Amygdala (tissue), 56 donors: Measurements from ENCODE around the gene ECE2.

Experiments used
- DNase-seq, 56 donors: peaks; one replicate each; lab custom pipeline; 2025; lab: John Stamatoyannopoulos, UW

ECE2 gene

DNA sequence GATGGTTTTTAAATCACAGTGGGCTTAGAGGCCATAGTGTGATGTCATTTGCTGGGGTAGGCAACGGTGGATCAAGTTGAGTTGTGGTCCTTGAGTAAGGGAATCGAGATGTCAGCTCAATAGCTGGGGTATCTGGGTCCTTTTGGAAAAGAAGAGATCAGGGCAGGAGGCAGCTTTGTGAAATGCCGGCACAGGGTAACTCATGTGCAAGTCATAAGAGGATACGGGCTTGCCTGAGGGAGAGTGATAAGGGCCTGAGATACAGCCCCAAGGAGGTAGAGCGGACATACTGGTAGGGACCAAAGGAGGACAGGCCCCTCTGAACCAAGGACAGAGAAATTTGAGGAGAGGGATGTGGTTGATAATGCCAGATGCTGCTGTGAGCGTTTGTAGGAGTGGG is 57.4 kb downstream of the ECE2 start:
- no peak for DNase-seq

DNA sequence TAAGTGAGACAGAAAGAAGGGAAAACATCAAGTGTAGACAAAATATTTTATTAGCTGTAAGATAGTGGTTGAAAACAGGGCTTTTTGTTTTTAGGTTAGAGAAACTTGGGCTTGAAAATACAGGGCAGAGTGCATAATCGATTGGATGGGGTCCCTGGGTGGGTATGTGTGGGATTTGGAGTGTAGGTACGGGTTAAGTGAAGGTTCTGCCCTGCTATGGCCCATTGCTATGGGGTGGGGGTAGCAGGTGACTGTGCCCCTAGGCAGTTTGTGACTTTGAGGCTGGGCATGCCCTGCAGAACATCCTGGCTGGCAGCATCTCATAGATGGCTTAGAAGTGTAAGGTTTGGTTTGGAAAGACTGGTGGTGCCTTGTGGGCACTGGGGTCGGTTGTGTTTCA is 57.9 kb downstream of the ECE2 start:
- no peak for DNase-seq

DNA sequence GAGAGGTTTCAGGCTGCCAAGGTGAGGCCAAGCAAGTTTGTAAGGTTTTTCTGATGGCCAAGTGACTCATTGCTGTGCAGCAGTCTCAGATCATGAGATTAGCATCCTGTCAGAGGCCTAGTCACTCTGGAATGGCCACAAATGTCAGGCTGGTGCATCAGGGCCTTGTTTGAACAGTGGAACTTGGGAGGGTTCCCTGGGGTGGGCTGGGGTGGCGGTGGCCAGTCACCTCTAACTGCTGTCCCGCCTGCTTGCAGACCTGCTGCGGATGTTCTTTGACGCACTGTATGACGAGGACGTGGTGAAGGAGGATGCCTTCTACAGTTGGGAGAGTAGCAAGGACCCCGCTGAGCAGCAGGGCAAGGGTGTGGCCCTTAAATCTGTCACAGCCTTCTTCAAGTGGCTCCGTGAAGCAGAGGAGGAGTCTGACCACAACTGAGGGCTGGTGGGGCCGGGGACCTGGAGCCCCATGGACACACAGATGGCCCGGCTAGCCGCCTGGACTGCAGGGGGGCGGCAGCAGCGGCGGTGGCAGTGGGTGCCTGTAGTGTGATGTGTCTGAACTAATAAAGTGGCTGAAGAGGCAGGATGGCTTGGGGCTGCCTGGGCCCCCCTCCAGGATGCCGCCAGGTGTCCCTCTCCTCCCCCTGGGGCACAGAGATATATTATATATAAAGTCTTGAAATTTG is 58.8 kb downstream of the ECE2 start:
- no peak for DNase-seq

DNA sequence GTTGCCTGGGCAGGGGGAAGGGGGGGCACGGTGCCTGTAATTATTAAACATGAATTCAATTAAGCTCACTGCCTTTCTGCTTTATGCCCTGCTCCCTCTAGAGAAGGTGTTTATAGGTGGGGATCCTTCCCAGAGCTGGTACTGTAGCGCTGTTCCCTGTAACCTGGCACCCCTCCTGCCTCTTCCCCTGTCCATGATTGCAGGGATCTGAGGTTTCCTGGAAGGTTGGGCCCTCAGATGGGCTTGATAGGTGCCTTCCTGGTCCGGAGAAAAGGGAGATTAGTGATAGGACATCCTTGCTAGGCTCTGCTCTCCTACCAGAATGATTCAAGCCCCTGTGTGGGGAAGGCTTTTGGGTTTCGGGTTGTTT is 59.5 kb downstream of the ECE2 start:
- no peak for DNase-seq

DNA sequence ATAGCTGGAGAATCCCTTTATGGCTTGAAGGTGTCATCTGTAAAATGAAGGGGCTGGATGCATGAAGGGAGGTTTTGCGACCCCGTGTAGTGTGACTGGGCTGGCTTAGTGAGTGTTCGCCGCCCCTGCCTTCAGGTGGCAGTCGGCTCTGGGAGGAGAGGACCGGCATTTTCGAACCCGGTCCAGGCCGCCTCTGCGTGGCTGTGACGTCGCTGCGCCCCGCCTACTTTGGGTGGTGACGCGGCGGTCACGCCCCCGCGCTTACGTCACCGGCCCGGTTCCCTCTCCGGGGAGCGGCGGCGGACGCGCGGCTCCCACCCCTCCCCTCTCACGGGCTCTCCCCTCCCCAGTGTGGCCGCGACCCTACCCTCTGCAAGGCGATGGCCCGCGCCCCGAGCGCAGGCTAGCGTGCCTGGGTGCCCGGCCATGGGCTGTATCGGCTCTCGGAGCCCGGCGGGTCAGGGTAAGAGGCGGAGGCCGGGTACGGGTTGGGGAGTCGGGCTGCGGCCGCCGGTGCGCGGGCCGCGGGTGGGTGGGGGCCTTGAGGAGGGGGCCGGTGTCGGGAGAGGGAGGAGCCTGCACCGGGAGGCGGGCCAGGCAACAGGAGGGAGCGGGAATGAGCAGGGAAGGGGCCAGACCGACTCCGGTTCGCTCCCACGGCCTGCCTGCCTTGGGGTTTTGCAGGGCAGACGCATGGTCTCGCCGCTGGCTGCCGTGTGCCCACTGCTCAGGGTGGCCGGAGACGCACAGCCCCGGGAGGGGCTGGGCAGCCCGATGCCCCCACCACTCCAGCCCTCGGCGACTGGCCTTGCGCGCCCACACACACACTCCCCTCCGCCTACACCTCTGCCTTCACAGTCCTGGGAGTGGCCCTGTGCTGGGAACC is 60.1 kb downstream of the ECE2 start:
- DNase-seq = peak; percentile 36 to 94 (median 76)

DNA sequence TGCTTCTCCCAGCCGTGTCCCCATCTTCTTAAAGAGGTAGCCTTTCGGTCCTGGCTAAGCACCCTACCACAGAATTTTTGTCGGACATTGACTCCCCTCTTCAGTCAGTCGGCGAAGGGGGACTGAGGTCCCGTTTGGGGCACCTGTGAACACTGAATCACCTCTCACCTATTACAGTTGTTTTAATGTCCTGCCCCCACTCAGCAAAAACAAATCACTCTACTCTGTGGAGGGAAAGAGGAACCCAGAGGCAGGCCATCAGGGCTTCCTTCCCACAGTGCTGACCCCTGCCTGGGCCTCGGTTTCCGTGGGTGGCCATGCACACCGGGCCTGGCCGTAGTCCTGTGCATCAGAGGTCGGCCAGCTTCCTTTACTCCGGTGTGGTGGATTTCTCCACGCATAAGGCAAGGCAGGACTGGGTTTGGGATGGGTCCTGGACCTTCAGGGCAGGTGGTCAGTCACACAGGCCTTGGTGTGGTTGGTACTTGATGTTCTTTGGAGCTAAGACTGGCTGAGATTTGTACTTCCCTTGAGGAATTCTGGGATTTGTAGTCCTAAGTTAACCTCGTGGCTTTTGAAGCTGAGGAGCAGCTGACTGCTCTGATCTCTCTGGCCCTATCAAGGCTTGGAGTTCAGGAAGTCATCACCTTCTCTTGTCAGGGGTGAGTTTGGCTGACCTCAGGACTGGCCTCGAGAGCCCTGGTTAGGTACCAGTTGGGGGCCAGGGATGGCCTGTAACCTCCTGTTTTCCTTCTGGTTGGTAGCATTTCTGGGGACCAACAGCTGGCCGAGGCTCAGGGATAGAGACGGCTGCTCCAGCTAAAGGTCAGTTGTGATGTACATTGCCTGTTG is 61.0 kb downstream of the ECE2 start:
- peak in 28 of 56 donors; percentile 27 to 77 (median 54) for DNase-seq

DNA sequence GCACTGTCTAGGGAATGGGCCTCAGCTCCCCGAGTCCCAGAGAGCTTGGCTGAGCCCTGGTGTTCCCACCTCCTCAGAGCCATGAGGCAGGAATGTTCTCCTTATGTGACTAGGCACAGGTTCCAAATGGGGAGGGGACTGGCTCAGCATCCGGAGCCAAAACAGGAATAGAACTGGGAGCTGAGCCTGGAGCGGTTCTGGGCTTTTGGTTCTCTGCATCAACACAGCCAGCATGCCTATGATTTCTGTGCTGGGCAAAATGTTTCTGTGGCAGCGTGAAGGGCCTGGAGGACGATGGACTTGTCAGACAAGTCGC is 61.5 kb downstream of the ECE2 start, which contains the start of gene FAM131A:
Gene FAM131A, plus strand, starts transcription at position 202 of the 316 bp plus-strand sequence. Its CDS starts 31 bp downstream, at position 233.
- peak in 49 of 56 donors; percentile 23 to 86 (median 60) for DNase-seq

DNA sequence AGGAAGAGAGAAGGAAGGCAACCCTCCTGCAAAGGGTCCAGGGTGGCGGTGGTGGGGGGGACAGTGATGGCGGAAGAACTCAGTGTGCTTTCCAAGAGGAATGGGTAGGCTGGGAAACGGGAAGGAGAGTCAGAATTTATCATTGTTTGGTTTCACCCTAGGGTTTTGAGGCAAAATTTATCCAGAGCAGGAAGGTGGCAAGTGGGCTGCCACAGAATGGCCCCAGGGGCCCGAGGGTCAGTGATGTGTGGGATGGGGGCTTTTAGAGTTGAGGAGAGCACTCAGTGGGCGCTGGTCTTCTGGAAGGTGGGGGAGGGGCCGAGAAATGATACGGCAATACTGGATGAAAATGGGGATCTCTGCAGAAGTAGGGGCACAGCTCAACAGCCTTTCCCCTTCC is 62.2 kb downstream of the ECE2 start:
- DNase-seq = no peak

DNA sequence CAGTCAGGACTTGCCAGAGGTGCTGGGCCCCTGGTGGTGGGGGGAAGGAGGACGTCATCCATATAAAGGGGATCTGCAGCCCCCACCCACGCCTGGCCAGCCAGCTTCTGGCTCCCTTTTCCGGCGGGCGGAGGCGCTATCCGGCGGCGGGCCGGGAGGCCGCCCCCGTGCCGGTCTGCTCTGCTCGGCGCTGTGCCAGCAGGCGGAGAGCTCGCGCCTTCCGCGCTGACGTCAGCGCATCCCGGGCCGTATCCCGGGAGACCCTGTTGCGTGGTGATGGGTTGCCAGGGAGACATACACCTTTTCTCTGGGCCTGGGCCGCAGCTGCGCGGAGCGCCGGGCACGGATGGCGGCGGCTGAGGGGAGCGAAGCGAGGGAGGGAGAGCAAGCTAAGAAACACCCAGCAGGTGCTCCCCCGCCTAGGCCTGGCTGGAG is 62.7 kb downstream of the ECE2 start:
- DNase-seq = peak in 54 of 56 donors; percentile 34 to 93 (median 78)

DNA sequence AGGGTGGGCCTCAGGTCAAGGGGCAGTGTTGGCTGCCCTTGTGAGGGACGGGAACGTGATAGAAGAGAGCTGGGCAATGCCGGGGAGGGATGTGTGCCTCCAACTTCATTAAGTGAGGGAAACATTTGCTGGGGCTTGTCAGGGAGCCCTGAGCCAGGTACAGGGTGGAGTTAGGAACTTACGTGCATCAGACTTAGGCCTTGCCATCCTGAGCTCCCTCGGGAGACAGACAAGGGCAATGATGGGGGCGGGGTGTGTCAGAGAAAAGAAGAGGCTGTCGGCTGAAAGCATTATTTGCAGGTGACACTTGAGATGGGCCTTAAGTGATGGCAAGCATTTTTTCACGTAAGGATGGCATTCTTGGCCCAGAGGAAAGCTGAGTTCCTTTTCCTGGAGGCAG is 63.2 kb downstream of the ECE2 start:
- no peak for DNase-seq

DNA sequence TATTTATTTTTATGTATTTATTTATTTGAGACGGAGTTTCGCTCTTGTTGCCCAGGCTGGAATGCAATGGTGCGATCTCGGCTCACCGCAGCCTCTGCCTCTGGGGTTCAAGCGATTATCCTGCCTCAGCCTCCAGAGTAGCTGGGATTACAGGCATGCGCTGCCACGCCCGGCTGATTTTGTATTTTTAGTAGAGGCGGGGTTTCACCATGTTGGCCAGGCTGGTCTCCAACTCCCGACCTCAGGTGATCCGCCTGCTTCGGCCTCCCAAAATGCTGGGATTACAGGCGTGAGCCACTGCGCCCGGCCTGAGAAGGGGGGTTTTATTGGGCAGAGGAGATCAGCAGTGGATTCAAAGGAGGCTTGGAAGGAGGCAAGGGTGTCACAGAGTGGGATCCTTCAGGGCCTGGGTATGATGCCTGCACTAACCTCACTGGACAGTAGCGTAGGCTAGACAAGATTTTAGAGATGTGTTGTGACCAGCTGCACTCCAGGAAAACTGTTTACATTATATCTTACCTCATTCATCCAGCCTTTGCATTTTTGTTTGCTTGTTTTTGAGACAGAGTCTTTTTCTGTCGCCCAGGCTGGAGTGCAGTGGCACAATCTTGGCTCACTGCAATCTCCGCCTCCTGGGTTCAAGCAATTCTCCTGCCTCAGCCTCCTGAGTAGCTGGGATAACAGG is 63.8 kb downstream of the ECE2 start:
- DNase-seq = peak in 1 of 56 donors; percentile 27

DNA sequence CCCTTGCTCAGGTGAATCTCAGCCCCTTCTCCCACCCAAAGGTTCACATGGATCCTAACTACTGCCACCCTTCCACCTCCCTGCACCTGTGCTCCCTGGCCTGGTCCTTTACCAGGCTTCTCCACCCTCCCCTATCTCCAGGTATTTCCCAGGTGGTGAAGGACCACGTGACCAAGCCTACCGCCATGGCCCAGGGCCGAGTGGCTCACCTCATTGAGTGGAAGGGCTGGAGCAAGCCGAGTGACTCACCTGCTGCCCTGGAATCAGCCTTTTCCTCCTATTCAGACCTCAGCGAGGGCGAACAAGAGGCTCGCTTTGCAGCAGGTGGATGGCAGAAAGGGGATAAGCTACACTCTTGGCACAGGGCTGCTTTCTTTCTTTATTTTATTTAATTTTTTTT is 66.1 kb downstream of the ECE2 start:
- no peak for DNase-seq
